GM12892 (cell line): Measurements from ENCODE around the gene EVPLL.
"Not testable (repeated sequence)": the region's sequence is repeated elsewhere in the genome, so short reads cannot be mapped to it uniquely, and the experiment has no call there.

ENCODE experiments used
- DNase-seq: peaks from one replicate; pipeline ENCODE4 v3.0.0; 2011; ENCODE audit not compliant: insufficient read length
- FAIRE-seq: peaks from 2 replicates; lab custom pipeline; 2011; peaks lifted over from hg19 to GRCh38; lab: Jason Lieb, UNC
- POLR2A ChIP-seq: IDR thresholded peaks from 2 replicates; pipeline ENCODE4 v1.6.1; 2011; ENCODE audit warnings: low read depth, low read length, control low read depth
- POLR2AphosphoS5 ChIP-seq: IDR thresholded peaks from 2 replicates; pipeline ENCODE4 v1.6.1; 2011; ENCODE audit warnings: low read depth, low read length, control low read depth
- TAF1 ChIP-seq: IDR thresholded peaks from 2 replicates; pipeline ENCODE4 v1.6.1; 2011; ENCODE audit warnings: low read depth, mild to moderate bottlenecking, control low read depth, low read length, borderline replicate concordance

Gene EVPLL

DNA sequence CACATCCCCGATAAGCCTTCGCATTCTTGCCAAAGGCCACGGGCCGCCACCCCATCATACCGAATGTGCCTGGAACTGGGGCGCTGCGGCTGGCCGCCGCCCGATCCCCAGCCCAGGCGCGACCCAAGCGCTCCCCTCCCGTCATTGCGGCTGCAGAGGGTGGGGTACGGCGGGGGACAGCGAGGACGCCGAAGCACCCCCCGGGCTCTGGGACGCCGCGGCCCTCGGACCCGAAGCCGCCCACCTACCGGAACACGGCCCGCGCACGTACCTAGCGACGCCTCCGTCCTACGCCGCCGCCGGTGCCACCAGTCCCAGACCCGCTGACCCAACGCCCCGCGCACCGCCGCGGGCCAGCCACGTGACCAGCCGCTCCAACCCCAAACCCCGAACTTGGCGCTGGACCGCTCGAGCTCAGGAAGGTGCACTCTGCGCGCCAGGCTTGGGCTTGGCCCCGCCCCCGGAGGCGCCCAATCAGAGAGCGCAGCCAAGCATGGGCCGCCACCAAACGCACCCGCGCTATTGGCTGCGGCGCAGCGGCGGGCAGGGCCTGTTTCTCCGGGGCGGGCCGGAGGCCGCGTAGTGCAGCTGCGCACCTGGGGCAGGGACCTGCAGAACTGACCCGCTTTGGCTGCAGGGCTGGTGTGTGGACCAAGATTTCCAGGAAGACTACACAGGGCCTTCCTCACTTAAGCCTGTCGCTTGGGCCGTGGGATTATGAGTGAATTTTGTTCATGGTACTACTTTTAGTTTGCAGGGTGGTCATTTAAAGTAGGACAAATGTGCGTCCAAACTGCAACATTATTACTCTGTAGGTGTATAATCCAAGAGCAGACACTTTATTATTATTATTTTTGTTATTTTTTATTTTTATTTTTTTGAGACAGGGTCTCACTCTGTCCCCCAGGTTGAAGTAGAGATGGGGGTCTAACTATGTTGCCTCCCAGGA lies 14.2 kb upstream of the EVPLL start, which contains the start of gene SHMT1:
Gene SHMT1 (minus strand): TSS at position 450 of the 949 bp plus-strand sequence. CDS start 7,569 bp downstream, outside the sequence.
- FAIRE-seq: peak; percentile 99
- peak; percentile 60; the same call in 1 of the 2 replicates for TF ChIP-seq POLR2AphosphoS5
- TF ChIP-seq POLR2A: peak; percentile 72; the same call in 1 of the 2 replicates
- TF ChIP-seq TAF1: no peak
- DNase-seq: peak; percentile 96

DNA sequence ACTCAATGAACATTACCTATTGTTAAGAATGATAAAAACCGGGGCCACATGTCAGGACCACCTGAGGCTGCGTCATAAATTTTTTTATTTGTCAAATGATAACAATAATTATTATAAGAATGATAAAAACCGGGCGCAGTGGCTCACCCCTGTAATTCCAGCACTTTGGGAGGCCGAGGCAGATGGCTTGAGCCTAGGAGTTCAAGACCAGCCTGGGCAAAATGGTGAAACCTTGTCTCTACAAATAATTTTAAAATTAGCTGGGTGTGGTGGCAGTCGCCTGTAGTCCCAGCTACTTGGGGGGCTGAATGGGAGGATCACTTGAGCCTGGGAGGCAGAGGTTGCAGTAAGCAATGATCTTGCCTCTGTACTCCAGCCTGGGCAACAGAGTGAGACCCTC lies 13.4 kb upstream of the EVPLL start:
- no peak for FAIRE-seq
- TF ChIP-seq TAF1: no peak
- TF ChIP-seq POLR2AphosphoS5: no peak
- TF ChIP-seq POLR2A: no peak
- no peak for DNase-seq

DNA sequence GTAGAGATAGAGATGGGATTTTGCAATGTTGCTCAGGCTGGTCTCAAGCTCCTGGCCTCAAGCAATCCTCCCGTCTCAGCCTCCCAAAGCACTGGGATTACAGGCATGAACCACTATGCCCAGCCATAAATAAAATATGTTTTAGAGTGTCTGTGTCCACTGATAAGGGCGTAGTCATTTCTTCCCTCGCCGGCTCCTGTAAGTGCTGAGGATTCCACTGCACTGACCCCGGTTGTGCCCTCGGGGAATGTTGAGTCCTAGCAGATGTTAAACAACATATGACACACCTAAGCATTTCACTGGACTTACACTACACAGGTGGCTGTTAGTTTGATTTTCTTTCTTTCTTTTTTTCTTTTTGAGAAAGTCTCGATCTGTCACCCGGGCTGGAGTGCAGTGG lies 8.6 kb upstream of the EVPLL start:
- TF ChIP-seq POLR2AphosphoS5 (no peak), TAF1 (no peak), POLR2A (no peak)
- no peak for FAIRE-seq
- DNase-seq: no peak

DNA sequence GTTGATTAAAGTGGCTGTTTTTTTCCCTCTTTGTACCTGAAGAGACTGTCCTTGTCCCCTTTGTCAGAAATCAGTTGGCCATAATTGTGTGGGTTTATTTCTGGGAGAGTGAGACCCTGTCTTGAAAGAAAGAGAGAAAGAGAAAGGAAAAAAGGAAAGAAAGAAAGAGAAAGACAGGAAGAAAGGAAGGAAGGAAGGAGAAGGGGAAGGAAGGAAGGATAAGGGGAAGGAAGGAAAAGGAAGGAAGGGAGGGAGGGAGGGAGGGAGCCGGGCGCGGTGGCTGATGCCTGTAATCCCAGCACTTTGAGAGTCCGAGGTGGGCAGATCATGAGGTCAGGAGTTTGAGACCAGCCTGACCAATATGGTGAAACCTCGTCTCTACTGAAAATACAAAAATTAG lies 6.8 kb upstream of the EVPLL start:
- DNase-seq (no peak), FAIRE-seq (no peak)
- TF ChIP-seq POLR2A (no peak), TAF1 (no peak), POLR2AphosphoS5 (no peak)

DNA sequence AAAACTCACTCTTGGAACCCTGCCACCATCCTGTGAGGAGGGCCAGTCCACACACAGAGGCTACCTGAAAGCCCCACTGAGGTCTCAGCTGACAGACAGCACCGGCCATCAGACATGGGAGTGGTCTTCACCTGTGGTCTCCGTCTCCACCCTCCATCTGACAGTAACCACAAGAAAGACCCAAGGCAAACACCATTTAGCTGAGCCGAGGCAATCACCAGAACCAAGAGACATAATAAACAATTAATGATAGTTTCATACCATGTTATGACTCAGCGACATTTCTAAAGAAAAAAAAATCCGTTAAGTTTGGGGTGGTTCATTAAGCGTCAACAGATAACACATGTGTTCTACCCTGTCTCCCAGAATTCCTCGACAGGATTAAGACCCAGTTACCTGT lies 6.1 kb upstream of the EVPLL start:
- DNase-seq: no peak
- TF ChIP-seq POLR2AphosphoS5 (no peak), TAF1 (no peak), POLR2A (no peak)
- FAIRE-seq: no peak

DNA sequence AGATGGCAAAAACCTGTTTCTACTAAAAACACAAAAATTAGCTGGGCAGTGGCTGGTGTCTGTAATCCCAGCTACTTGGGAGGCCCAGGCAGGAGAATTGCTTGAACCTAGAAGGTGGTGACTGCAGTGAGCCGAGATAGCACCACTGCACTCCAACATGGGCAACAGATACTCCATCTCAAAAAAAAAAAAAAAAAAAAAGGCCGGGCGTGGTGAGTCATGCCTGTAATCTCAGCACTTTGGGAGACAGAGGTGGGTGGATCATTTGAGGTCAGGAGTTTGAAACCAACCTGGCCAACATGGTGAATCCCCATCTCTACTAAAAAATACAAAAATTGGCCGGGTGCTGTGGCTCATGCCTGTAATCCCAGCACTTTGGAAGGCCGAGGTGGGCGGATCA lies 4.4 kb upstream of the EVPLL start:
- FAIRE-seq, DNase-seq: not testable (repeated sequence)

DNA sequence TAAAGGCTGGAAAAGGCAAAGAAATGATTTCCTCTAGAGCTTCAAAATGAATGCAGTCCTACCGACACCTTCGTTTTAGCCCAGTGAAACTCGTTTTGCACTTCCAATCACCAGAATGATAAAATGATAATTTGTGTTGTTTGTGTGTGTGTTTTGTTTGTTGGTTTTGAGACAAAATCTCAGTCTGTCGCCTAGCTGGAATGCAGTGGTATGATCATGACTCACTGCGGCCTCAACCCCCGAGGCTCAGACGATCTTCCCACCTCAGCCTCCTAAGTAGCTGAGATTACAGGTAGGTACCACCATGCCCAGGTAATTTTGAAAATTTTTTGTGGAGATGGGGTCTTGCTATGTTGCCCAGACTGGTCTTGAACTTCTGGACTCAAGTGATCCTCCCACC lies 3.4 kb upstream of the EVPLL start:
- DNase-seq: no peak
- TF ChIP-seq POLR2A: no peak
- no peak for TF ChIP-seq POLR2AphosphoS5
- TF ChIP-seq TAF1: no peak
- no peak for FAIRE-seq

DNA sequence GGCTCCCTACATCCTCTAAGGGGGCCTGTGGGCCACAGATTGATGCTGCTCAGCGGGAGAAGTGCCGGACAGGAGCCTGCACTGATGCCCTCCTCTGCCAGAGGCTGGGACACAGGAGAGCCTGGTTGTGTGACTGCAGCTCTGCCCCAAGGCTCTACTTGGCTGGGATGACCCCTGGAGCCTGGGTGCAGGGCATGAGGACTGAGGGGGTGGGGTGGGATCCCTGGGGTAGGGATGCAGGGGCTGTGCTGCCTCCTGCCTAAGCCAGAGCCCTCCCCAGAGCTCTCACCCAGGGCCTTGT lies 577 bp downstream of the EVPLL start:
- no peak for DNase-seq
- TF ChIP-seq TAF1 (no peak), POLR2AphosphoS5 (no peak), POLR2A (no peak)

DNA sequence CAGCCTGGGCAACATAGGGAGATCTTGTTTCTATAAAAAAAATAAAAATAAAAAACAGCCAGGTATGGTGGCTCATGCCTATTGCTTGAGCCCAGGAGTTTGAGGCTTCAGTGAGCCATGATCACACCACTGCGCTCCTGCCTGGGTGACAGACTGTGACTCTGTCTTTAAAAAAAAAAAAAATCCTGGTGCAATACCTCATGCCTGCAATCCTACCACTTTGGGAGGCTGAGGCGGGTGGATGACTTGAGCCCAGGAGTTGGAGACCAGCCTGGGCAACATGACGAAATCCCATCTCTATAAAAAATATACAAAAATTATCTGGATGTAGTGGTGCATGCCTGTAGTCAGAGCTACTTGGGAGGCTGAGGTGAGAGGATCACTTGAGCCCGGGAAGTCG lies 1.0 kb downstream of the EVPLL start:
- FAIRE-seq, DNase-seq: not testable (repeated sequence)

More for the DNA sequence above, 577 bp downstream of the EVPLL start:
- FAIRE-seq: no peak

DNA sequence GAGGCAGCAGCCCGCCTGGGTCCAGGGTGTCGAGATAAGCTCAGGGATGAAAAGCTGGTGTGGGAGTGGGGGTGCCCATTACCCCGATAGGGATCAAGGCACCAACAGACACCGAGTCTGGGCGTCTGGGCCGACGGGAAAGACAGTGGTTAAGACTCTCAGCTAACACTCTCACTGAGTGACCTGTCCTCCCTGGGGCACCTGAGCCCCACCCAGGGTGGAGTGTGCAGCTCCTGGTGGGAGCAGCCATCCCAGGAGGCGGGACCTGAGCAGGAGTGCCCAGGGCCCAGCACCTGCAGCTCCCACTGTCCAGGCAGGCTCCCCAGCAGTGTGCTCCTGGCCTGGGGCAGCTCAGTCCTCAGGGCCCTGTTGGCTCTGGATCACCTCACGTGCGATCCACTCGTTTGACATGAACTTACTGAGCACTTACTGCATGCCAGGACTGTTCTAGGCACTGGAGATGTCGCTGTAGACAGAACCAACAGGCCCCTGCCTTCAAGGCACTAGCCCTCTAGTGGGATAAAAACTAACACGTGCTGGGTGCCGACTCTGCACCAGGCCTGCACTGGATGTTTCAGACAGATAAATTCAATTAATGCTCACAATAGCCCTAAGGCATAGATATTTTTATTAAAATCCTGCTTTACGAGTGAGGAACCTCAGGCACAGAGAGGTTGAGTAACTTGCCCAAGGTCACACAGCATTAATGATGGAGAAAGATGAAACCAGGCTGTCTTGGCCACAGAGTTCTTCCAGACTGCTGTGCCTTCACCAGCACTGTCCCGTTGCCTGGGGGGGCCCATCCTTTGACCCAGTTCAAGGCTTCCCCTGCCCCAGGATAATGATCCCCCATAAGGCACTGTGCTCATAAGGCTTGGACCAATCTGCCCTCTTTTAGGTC lies 1.9 kb downstream of the EVPLL start:
- DNase-seq: no peak
- TF ChIP-seq POLR2A (no peak), TAF1 (no peak), POLR2AphosphoS5 (no peak)
- FAIRE-seq: no peak

DNA sequence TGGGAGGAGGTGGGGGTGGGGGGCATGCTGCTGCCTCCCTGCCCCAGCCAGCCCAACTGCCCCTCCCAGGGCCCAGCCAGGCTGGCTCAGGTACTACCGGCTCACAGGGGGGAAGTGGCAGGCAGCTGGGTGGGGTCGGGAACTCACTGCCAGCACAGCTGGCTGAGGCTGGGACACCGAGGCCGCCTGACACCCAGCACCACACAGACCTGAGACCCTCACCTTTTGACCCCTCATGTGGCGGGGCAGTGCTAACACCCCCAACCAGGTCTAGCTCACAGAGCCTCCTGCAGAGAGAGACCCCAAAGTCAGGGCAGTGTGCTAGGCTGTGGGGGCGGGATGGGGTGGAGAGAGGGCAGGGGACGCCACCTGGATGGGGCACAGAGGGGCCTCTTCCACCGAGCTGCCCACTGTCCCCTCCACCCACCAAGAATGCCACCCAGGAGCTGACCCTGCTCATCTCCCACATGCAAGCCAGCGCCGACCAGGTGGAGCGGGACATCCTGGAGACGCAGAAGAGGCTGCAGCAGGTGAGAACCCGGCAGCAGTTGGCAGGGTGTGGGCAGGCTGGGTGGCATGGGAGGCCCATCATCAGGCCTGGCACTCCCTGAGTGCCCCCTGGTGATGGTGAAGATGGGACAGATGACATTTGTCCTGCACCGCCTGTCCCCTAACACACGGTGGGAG lies 3.0 kb downstream of the EVPLL start:
- DNase-seq (no peak), FAIRE-seq (no peak)
- TF ChIP-seq POLR2A (no peak), TAF1 (no peak), POLR2AphosphoS5 (no peak)

DNA sequence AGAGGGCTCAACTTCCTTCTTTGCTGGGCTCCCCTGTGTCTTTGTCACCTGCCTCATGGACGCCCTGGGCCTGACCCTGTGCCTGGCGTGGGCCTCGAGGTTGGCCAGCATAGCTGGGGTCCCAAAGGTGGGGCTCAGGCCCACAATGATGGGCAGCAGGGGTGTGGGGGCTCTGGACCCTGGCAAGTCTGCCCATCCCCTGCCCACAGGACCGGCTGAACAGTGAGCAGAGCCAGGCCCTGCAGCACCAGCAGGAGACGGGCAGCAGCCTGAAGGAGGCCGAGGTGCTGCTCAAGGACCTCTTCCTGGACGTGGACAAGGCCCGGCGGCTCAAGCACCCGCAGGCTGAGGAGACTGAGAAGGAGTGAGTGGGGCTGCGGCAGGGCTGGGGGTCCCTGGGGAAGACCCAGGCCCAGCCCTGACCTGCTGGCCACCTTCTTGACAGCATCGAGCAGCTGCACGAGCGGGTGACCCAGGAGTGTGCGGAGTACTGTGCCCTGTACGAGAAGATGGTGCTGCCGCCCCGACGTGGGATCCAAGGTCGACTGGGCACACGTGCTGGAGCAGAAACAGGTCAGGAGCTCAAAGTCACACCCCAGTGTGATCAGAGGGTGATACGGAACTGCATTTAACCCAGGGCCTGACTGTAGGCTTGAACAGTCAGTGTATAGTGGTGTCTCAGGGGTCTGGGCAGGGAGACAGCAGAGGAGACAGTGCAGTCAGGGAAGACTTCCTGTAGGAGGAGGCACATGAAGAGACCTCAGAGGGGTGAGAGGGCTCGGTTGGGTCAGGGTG lies 3.8 kb downstream of the EVPLL start:
- no peak for TF ChIP-seq POLR2A
- TF ChIP-seq POLR2AphosphoS5: no peak
- TF ChIP-seq TAF1: no peak
- FAIRE-seq (no peak), DNase-seq (no peak)
